Activated CD8-positive, alpha-beta T cell treated with anti-CD3 and anti-CD28 coated beads, Interleukin-2, amount 10 ng/mL, durations not matched to agents 7 days and 5 days (primary cell): ENCODE data around the gene EPHA4. TPM values are rescaled to one million over a fixed set of nuclear protein-coding genes. Genes with fewer than 3 reads are reported as not detected.

Source experiments
- ATAC-seq: fragments of 150-1000 bp; cut with Tn5 transposase; one replicate; pipeline ENCODE4 v1.10.0; 2021; ENCODE audit warnings: moderate library complexity
- CTCF ChIA-PET: fragments of 350-600 bp; sonication (Branson Sonifier 250); formaldehyde crosslinking; loops from one replicate; lab custom pipeline; 2021; ENCODE audit warnings: antibody characterized with exemption; lab: Charles Lee
- POLR2A ChIA-PET: fragments of 350-600 bp; sonication (Branson Sonifier 250); formaldehyde crosslinking; loops from one replicate; lab custom pipeline; 2021; ENCODE audit warnings: antibody characterized with exemption; lab: Charles Lee
- DNase-seq: peaks from one replicate; pipeline ENCODE4 v3.0.0-alpha.2; 2020
- H3K27ac Mint-ChIP-seq: one replicate; pipeline ENCODE4 v1.8.0; 2021; ENCODE audit warnings: mild to moderate bottlenecking, mixed read lengths
- H3K27me3 Mint-ChIP-seq: one replicate; pipeline ENCODE4 v1.8.0; 2021; ENCODE audit warnings: low read depth, mixed read lengths
- H3K36me3 Mint-ChIP-seq: one replicate; pipeline ENCODE4 v1.8.0; 2021; ENCODE audit warnings: low read depth, mixed read lengths
- H3K4me1 Mint-ChIP-seq: one replicate; pipeline ENCODE4 v1.8.0; 2021; ENCODE audit warnings: low read depth, mixed read lengths
- H3K4me3 Mint-ChIP-seq: one replicate; pipeline ENCODE4 v1.8.0; 2021; ENCODE audit warnings: mild to moderate bottlenecking, mixed read lengths
- H3K9me3 Mint-ChIP-seq: one replicate; pipeline ENCODE4 v1.8.0; 2022; ENCODE audit warnings: mixed read lengths; ENCODE audit not compliant: insufficient read depth
- total RNA-seq, 2 experiments: library from RNA; stranded (reverse); gene quantifications; one replicate each; pipeline ENCODE4 v1.2.3, GENCODE V29; 2021

Gene EPHA4
- total RNA-seq, 2 experiments from 2014 or later: 1.2 to 1.5 TPM

DNA sequence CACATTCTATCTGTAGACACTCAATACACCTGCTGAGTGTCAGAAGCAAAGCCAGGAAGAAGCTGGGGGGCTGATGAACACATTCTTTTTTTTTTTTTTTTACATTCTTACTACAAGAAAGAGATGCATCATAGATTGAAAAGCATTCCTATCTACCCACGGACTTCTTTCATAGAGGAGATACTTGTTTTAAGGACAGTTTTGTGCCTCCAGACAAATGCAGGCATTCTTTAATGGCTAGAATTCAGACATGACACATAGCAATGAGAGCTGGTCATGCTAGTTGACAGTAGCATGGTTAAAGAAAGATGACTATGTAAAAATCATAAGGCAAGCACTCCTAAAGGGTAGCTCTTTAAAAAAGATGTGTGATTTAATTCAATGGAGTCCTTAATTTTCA is 110.2 kb downstream of the EPHA4 start:
- Mint-ChIP-seq H3K4me1 (peaks cover 27% of the 10 kb centered on the region), H3K4me3 (no peak overlapping the region), H3K36me3 (no peaks in the 10 kb centered on the region), H3K27ac (no peak overlapping the region), H3K27me3 (peaks cover 17% of the 10 kb centered on the region), H3K9me3 (no peaks in the 10 kb centered on the region)
- ATAC-seq (no peak), DNase-seq (no peak)
- ChIA-PET CTCF (no interaction called here), POLR2A (no interaction called here)

DNA sequence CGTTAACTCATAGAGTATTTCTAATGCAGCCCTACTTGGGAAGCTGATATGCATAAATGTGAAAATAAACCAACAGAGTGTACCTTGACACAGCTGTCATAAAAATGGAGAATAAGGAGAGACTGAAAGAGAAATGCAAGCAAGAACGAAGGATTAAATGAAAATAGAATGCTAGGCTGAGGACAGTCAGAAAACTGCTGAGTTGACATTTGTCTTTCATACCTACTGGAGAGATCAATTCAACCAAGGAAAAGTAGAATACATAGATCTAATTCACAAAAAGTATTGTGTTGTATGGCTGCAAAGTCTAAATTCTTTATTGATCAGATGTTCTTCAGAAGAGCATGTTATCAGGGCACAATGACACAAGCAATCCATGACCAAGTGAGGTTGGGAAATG is 112.0 kb downstream of the EPHA4 start:
- H3K9me3 Mint-ChIP-seq: no peaks in the 10 kb centered on the region
- ChIA-PET POLR2A (no interaction called here), CTCF (no interaction called here)
- no peak overlapping the region for H3K27ac Mint-ChIP-seq
- H3K4me1 Mint-ChIP-seq: peaks cover 17% of the 10 kb centered on the region
- peaks cover 17% of the 10 kb centered on the region for H3K27me3 Mint-ChIP-seq
- ATAC-seq (no peak), DNase-seq (no peak)
- no peak overlapping the region for H3K4me3 Mint-ChIP-seq
- no peaks in the 10 kb centered on the region for H3K36me3 Mint-ChIP-seq

DNA sequence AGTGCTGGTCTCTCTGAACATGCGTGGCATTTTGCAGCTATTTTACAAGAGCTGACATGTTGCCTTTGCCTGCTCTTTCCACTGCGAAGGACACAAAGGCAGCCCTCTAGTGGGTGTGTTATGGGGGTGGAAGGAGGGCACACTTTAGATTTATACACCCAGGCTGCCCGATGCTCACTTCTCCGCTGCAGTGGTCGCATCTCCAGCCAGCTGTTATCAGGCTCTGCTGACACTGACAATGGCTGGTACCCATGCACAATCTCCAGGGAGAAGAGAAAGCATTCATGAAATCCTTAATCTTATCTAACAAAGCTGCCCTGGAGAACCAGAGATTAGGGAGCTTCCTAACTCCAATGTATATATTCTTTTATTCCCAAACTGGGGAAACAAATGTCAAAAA is 113.5 kb downstream of the EPHA4 start:
- ATAC-seq: no peak
- no peak for DNase-seq
- Mint-ChIP-seq H3K27ac (no peak overlapping the region), H3K9me3 (no peaks in the 10 kb centered on the region), H3K27me3 (peaks cover 10% of the 10 kb centered on the region), H3K36me3 (no peaks in the 10 kb centered on the region), H3K4me1 (peaks cover 9% of the 10 kb centered on the region), H3K4me3 (no peak overlapping the region)
- POLR2A ChIA-PET: no interaction called here
- CTCF ChIA-PET: interaction anchor here (0.6 kb wide), 1 partner anchor 115 kb away, joined by 3 read pairs; no protein-coding TSS in a partner anchor

DNA sequence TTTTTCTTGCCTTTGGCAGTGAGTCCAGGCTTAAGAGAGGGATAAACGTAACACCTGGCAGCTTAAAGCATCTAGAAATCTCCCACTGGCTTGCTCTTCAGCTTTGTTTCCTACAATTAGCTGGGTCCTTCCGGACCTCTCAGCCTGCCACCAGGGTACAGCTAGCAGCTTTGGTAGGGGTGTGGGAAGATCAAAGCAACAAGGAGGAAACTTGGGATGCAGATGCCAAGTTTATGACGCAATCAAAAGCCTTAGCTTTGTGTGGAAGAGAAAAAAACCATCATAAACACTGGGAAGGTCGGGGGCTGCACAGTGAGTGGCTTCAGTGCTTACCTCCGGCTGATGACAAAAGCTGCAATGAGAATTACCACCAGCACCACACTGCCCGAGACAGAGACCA is 116.9 kb downstream of the EPHA4 start:
- ChIA-PET POLR2A (no interaction called here), CTCF (no interaction called here)
- ATAC-seq: no peak
- H3K4me1 Mint-ChIP-seq: no peaks in the 10 kb centered on the region
- H3K4me3 Mint-ChIP-seq: no peak overlapping the region
- H3K9me3 Mint-ChIP-seq: no peaks in the 10 kb centered on the region
- peaks cover 3% of the 10 kb centered on the region for H3K27me3 Mint-ChIP-seq
- H3K27ac Mint-ChIP-seq: no peak overlapping the region
- DNase-seq: no peak
- H3K36me3 Mint-ChIP-seq: no peaks in the 10 kb centered on the region

DNA sequence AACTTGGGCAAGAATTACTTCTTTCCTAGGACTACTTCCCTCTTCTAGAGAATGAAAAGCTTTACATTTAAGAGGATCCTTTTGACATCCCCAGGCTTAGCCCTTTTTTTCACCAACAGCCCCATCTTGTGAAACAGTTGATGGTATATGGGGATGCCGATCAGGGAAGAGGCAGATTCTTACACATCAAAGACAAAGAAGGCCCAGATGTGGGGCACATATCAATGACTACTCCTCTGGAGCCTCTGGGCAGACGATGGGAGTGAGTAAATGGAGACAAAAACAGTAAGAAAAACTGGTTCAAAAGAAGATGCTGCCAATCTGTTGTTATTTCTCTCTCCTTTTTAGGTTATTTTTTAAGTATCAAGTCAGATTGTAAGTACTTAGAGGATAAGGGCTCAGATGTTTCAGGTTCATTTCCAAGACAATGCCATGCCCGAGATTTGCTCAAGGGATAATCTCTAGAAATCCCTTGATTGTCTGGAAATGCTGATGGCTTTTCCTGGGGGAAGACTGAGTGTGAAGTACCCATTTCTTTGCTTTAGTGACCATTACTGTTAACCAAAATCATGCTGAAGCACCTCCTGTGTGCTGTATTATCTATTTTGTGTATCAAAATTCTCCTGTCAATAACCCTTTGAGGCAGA is 117.5 kb downstream of the EPHA4 start:
- no peak overlapping the region for H3K27ac Mint-ChIP-seq
- H3K4me3 Mint-ChIP-seq: no peak overlapping the region
- POLR2A ChIA-PET: no interaction called here

DNA sequence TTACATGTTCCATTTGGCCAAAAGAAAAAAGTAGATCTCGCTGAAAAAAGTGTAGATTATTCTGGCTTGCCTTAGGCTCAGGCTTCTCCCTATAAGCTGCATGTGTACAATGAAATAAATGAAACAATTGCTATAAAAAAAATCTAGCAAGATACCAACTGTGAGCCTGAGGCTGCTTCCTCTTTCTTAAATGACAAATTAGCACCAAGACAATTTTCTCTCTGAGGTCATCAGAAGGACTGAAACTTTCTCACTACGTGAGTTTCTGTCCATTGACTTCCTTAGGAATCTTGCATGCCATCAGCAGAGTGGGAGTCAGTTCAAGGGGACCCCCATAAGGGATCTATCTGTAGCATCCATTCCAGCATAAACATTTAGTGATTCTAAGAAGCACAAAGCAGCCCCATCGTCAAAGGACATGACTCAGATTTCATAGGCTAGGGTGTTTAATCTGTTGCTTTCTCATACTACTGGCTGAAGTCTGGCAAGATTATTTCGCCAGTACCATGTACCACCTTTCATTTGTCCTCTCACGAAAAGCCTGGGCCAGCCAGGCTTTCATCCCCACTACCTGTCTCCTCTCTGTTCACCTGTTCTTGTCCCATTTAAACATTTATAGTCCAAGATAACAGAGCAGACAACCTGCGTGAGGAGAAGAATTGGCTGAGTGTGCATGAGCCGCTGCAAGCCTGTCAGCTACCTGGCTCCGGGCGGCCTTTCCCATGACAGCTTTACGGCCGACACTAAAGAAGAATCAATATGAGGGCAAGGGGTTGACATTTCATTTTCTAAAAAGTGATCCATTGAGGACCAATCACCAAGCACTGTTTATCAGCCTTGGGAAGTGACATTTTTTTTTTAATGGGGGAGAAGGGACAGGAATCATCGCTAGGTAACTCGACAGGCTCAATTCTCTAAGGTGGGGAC is 120.0 kb downstream of the EPHA4 start:
- ATAC-seq (no peak), DNase-seq (no peak)
- CTCF ChIA-PET: no interaction called here
- no peaks in the 10 kb centered on the region for H3K27me3 Mint-ChIP-seq
- no peak overlapping the region for H3K4me3 Mint-ChIP-seq
- no peak overlapping the region for H3K27ac Mint-ChIP-seq
- H3K9me3 Mint-ChIP-seq: no peaks in the 10 kb centered on the region
- H3K4me1 Mint-ChIP-seq: no peaks in the 10 kb centered on the region
- POLR2A ChIA-PET: no interaction called here
- no peaks in the 10 kb centered on the region for H3K36me3 Mint-ChIP-seq

More for the DNA sequence above, 117.5 kb downstream of the EPHA4 start:
- CTCF ChIA-PET: no interaction called here
- DNase-seq: no peak
- H3K36me3 Mint-ChIP-seq: no peaks in the 10 kb centered on the region
- no peaks in the 10 kb centered on the region for H3K4me1 Mint-ChIP-seq
- H3K9me3 Mint-ChIP-seq: no peaks in the 10 kb centered on the region
- peaks cover 3% of the 10 kb centered on the region for H3K27me3 Mint-ChIP-seq
- no peak for ATAC-seq

DNA sequence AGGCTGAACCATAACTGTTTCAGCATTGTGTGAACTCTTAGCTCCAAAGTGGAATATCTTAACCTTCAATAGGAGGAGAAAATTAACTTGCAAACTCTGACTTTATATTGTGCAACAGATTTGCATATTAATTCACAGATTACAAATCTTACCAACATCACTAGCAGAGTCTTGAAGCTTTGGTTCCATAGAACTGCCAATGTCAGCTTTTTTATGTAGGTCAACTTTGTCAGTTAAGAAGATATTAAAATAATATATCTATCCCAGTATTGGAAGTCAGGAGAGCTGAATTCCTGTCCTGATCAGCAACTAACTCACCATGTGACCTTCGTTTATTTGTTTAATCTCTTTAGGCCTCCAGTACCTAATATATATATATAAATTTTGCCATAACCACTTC is 121.8 kb downstream of the EPHA4 start:
- no peaks in the 10 kb centered on the region for H3K27me3 Mint-ChIP-seq
- DNase-seq: no peak
- H3K27ac Mint-ChIP-seq: no peak overlapping the region
- ATAC-seq: no peak
- no peaks in the 10 kb centered on the region for H3K9me3 Mint-ChIP-seq
- H3K4me1 Mint-ChIP-seq: no peaks in the 10 kb centered on the region
- H3K4me3 Mint-ChIP-seq: no peak overlapping the region
- ChIA-PET POLR2A (interaction anchor here (1.0 kb wide), 1 partner anchor 17 kb away, joined by 3 read pairs; no protein-coding TSS in a partner anchor), CTCF (no interaction called here)
- no peaks in the 10 kb centered on the region for H3K36me3 Mint-ChIP-seq

GRCh38 chr2:221449406-221449805 is 122.7 kb downstream of the EPHA4 start:
- no peak overlapping the region for H3K27ac Mint-ChIP-seq
- ATAC-seq: no peak

DNA sequence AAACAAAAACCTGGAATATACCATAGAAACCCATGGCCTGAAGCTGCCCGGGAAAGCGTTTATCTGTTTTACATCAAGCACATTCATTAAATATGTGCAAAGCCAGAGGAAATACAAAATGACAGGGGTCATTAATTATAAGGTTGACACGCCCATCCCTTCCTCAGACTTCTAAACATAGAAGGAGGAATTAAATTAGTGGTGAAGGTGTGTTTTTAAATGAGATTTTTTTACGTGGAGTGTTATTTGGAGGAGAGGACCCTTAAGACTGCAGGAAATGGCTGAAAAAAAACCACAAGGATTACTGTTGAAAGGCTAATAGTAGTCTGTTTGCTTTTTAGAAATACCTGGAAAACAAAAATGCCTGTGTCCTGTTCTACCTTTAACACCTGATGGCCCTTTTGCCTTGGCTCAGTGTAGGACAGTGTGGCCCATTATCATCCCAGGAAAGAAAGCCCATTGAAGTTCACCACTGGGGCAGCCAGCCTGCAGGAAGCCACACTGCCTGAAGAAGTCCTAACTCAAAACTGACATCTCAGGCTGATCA is 123.2 kb downstream of the EPHA4 start:
- no peaks in the 10 kb centered on the region for H3K27me3 Mint-ChIP-seq
- no peak overlapping the region for H3K27ac Mint-ChIP-seq
- ChIA-PET POLR2A (no interaction called here), CTCF (interaction anchor here (2.0 kb wide), 1 partner anchor 125 kb away, joined by 4 read pairs; no protein-coding TSS in a partner anchor)
- H3K9me3 Mint-ChIP-seq: no peaks in the 10 kb centered on the region
- ATAC-seq: no peak
- no peaks in the 10 kb centered on the region for H3K4me1 Mint-ChIP-seq
- no peaks in the 10 kb centered on the region for H3K36me3 Mint-ChIP-seq
- DNase-seq: no peak
- no peak overlapping the region for H3K4me3 Mint-ChIP-seq

More at GRCh38 chr2:221449406-221449805, 122.7 kb downstream of the EPHA4 start:
- Mint-ChIP-seq H3K27me3 (no peaks in the 10 kb centered on the region), H3K4me3 (no peak overlapping the region), H3K9me3 (no peaks in the 10 kb centered on the region), H3K36me3 (no peaks in the 10 kb centered on the region), H3K4me1 (no peaks in the 10 kb centered on the region)
- POLR2A ChIA-PET: no interaction called here
- DNase-seq: no peak
- CTCF ChIA-PET: interaction anchor here (2.0 kb wide), 1 partner anchor 125 kb away, joined by 4 read pairs; no protein-coding TSS in a partner anchor

- CTCF ChIA-PET: interaction anchor here (2.0 kb wide), 1 partner anchor 126 kb away, joined by 4 read pairs; no protein-coding TSS in a partner anchor
- peaks cover 6% of the 10 kb centered on the region for H3K27me3 Mint-ChIP-seq
- H3K4me3 Mint-ChIP-seq: no peak overlapping the region
- no peak for DNase-seq
- no peak overlapping the region for H3K27ac Mint-ChIP-seq
- no peak for ATAC-seq
- POLR2A ChIA-PET: no interaction called here
- H3K4me1 Mint-ChIP-seq: no peaks in the 10 kb centered on the region
- H3K9me3 Mint-ChIP-seq: no peaks in the 10 kb centered on the region
- H3K36me3 Mint-ChIP-seq: no peaks in the 10 kb centered on the region
Observed at GRCh38 chr2:221448057-221448843, 123.9 kb downstream of the EPHA4 start.

DNA sequence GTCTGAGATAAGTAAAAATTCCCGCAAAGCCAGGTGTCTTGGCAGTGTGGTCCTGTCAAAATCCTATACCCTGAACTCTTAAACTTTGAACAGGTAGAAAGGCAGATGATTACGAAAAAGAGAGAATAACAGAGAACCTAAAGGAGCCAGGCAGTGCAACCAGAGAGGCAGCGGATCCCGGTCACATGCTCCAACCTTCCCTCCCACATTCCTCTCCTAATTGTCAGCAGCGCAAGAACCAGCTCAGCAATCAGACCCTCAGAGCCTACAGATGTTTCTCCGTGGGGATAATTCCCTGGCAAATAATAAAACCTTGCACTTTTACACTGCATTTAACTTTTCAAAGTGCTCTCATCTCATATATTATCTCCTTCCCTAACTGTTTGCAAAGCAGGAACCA is 124.8 kb downstream of the EPHA4 start:
- Mint-ChIP-seq H3K36me3 (no peaks in the 10 kb centered on the region), H3K4me1 (no peaks in the 10 kb centered on the region), H3K27me3 (peaks cover 6% of the 10 kb centered on the region), H3K9me3 (no peaks in the 10 kb centered on the region), H3K4me3 (no peak overlapping the region), H3K27ac (no peak overlapping the region)
- no peak for DNase-seq
- no peak for ATAC-seq
- ChIA-PET POLR2A (no interaction called here), CTCF (interaction anchor here (2.0 kb wide), 1 partner anchor 127 kb away, joined by 4 read pairs; no protein-coding TSS in a partner anchor)
